Astrocyte (in vitro differentiated cells and primary cell): ENCODE measurements around the gene ZBTB44. TPM values are rescaled to one million over a fixed set of nuclear protein-coding genes. Genes with fewer than 3 reads are reported as not detected.

ENCODE experiments used
- DNase-seq: peaks from one replicate; pipeline ENCODE4 v3.0.0-alpha.2; 2010; ENCODE audit warnings: low read depth
- FAIRE-seq: peaks from 2 replicates; lab custom pipeline; 2011; peaks lifted over from hg19 to GRCh38; lab: Jason Lieb, UNC
- H2AFZ ChIP-seq: 2 replicates; pipeline ENCODE4 v1.6.0; 2012; ENCODE audit warnings: low read depth, low read length, inconsistent platforms
- H3K27ac ChIP-seq: 2 replicates; pipeline ENCODE4 v1.5.1; 2011; ENCODE audit warnings: low read depth, low read length, inconsistent platforms
- H3K27me3 ChIP-seq: 2 replicates; pipeline ENCODE4 v1.6.0; 2011; ENCODE audit warnings: low read length, inconsistent platforms; ENCODE audit not compliant: insufficient read depth
- H3K36me3 ChIP-seq: 2 replicates; pipeline ENCODE4 v1.5.1; 2011; ENCODE audit warnings: low read length, inconsistent platforms; ENCODE audit not compliant: insufficient read depth
- H3K4me1 ChIP-seq: 2 replicates; pipeline ENCODE4 v1.5.1; 2011; ENCODE audit warnings: low read length, inconsistent platforms; ENCODE audit not compliant: insufficient read depth
- H3K4me2 ChIP-seq: 2 replicates; pipeline ENCODE4 v1.6.0; 2012; ENCODE audit warnings: low read length, inconsistent platforms
- H3K4me3 ChIP-seq: 2 replicates; pipeline ENCODE4 v1.5.1; 2011; ENCODE audit warnings: low read depth, mild to moderate bottlenecking, low read length, inconsistent platforms; ENCODE audit not compliant: insufficient read depth
- H3K79me2 ChIP-seq: 2 replicates; pipeline ENCODE4 v1.6.0; 2012; ENCODE audit warnings: mild to moderate bottlenecking, low read length, inconsistent platforms; ENCODE audit not compliant: insufficient read depth
- H3K9ac ChIP-seq: 2 replicates; pipeline ENCODE4 v1.6.0; 2012; ENCODE audit warnings: mild to moderate bottlenecking, low read length, inconsistent platforms
- H3K9me3 ChIP-seq: 2 replicates; pipeline ENCODE4 v1.5.1; 2012; ENCODE audit warnings: low read depth, mild to moderate bottlenecking, low read length, inconsistent platforms; ENCODE audit not compliant: insufficient read depth
- H4K20me1 ChIP-seq: 2 replicates; pipeline ENCODE4 v1.6.0; 2012; ENCODE audit warnings: low read length, inconsistent platforms; ENCODE audit not compliant: insufficient read depth
- H3K27ac Mint-ChIP-seq: one replicate; pipeline ENCODE4 v1.8.0; 2021; ENCODE audit warnings: mild to moderate bottlenecking, mixed read lengths; ENCODE audit not compliant: unreplicated experiment
- H3K27me3 Mint-ChIP-seq: one replicate; pipeline ENCODE4 v1.8.0; 2021; ENCODE audit warnings: low read depth, mixed read lengths; ENCODE audit not compliant: unreplicated experiment
- H3K36me3 Mint-ChIP-seq: one replicate; pipeline ENCODE4 v1.8.0; 2021; ENCODE audit warnings: low read depth, mixed read lengths; ENCODE audit not compliant: unreplicated experiment
- H3K4me1 Mint-ChIP-seq: one replicate; pipeline ENCODE4 v1.8.0; 2021; ENCODE audit warnings: low read depth, mixed read lengths; ENCODE audit not compliant: unreplicated experiment
- H3K4me3 Mint-ChIP-seq: one replicate; pipeline ENCODE4 v1.8.0; 2021; ENCODE audit warnings: mild to moderate bottlenecking, moderate library complexity, mixed read lengths; ENCODE audit not compliant: unreplicated experiment
- H3K9me3 Mint-ChIP-seq: one replicate; pipeline ENCODE4 v1.8.0; 2021; ENCODE audit warnings: mild to moderate bottlenecking, mixed read lengths; ENCODE audit not compliant: unreplicated experiment
- EZH2 ChIP-seq: IDR thresholded peaks from 2 replicates; pipeline ENCODE4 v1.6.1; 2012; ENCODE audit warnings: mild to moderate bottlenecking, low read length, inconsistent platforms; ENCODE audit not compliant: insufficient read depth
- total RNA-seq: library from RNA; stranded (reverse); gene quantifications from 2 replicates; pipeline ENCODE4 v1.2.1, GENCODE V29; 2021
- TF ChIP-seq, protein P1 (sequence below): IDR thresholded peaks from 2 replicates; pipeline ENCODE4 v1.5.1; 2011; ENCODE audit warnings: low read depth, mild to moderate bottlenecking, inconsistent platforms, low read length, moderate library complexity; ENCODE audit not compliant: insufficient read depth

Gene ZBTB44
- total RNA-seq, 1 donor from 2014 or later, result 25.3 TPM

DNA sequence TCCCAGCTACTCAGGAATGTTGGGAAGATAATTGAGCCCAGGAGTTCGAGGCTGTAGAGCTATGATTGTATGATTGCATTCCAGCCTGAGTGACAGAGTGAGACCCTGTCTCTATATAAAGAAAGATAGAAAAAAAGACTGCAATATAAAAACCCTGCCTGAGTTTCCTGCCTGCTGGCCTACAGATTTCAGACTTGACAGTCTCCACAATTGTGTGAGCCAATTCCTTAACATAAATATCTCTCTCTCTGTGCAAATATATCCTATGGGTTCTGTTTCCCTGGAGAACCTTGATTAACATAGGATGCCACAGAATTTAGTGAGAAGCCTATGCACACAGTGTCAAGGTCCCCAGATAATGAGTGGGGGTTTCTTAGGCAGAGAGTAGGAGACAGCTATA is 32.5 kb upstream of the ZBTB44 start:
- no peak overlapping the region for H3K27ac ChIP-seq
- H4K20me1 ChIP-seq, result no peaks in the 10 kb centered on the region
- no peak overlapping the region for H3K4me3 ChIP-seq
- no peak overlapping the region for H3K9ac ChIP-seq
- no peak overlapping the region for H3K4me2 ChIP-seq
- H3K9me3 ChIP-seq, result no peaks in the 10 kb centered on the region
- no peak for FAIRE-seq
- H3K9me3 Mint-ChIP-seq, result peaks cover 2% of the 10 kb centered on the region
- H3K27me3 Mint-ChIP-seq, result peaks cover 3% of the 10 kb centered on the region
- H2AFZ ChIP-seq, result no peak overlapping the region
- H3K79me2 ChIP-seq, result no peaks in the 10 kb centered on the region
- H3K4me1 Mint-ChIP-seq, result no peaks in the 10 kb centered on the region
- H3K4me3 Mint-ChIP-seq, result no peak overlapping the region
- H3K27ac Mint-ChIP-seq, result no peak overlapping the region
- H3K27me3 ChIP-seq, result peaks cover 2% of the 10 kb centered on the region
- TF ChIP-seq EZH2, result no peak
- TF ChIP-seq, protein P1, sequence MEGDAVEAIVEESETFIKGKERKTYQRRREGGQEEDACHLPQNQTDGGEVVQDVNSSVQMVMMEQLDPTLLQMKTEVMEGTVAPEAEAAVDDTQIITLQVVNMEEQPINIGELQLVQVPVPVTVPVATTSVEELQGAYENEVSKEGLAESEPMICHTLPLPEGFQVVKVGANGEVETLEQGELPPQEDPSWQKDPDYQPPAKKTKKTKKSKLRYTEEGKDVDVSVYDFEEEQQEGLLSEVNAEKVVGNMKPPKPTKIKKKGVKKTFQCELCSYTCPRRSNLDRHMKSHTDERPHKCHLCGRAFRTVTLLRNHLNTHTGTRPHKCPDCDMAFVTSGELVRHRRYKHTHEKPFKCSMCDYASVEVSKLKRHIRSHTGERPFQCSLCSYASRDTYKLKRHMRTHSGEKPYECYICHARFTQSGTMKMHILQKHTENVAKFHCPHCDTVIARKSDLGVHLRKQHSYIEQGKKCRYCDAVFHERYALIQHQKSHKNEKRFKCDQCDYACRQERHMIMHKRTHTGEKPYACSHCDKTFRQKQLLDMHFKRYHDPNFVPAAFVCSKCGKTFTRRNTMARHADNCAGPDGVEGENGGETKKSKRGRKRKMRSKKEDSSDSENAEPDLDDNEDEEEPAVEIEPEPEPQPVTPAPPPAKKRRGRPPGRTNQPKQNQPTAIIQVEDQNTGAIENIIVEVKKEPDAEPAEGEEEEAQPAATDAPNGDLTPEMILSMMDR, result no peak
- no peaks in the 10 kb centered on the region for H3K36me3 Mint-ChIP-seq
- H3K4me1 ChIP-seq, result no peaks in the 10 kb centered on the region
- no peaks in the 10 kb centered on the region for H3K36me3 ChIP-seq
- no peak for DNase-seq

DNA sequence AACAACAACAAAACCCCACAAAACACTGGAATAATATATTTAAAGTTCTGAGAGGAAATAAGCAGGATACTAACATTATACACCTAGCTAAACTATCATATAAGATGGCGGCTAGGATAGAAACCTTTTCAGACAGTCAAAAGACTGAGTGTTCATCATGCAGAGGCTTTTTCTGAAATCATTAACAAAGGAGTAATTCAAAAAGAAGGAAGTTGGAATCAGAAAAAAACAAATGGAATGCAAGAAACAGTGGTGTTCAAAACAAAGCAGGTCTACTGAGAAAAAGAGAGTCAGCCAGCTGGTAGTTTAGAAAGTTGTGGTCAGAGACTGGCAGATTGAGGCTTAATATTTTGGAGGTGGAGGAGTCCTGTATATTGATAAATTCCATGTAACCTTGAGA is 30.1 kb upstream of the ZBTB44 start:
- DNase-seq (no peak), FAIRE-seq (no peak)
- H3K79me2 ChIP-seq, result no peaks in the 10 kb centered on the region
- H3K9me3 ChIP-seq, result peaks cover 7% of the 10 kb centered on the region
- no peak overlapping the region for H3K4me3 ChIP-seq
- no peaks in the 10 kb centered on the region for H3K36me3 ChIP-seq
- H3K4me2 ChIP-seq, result no peak overlapping the region
- Mint-ChIP-seq H3K36me3 (no peaks in the 10 kb centered on the region), H3K9me3 (no peaks in the 10 kb centered on the region), H3K4me1 (no peaks in the 10 kb centered on the region), H3K27me3 (peaks cover 3% of the 10 kb centered on the region), H3K4me3 (no peak overlapping the region), H3K27ac (no peak overlapping the region)
- H3K9ac ChIP-seq, result no peak overlapping the region
- TF ChIP-seq EZH2, result no peak
- TF ChIP-seq, protein P1, result no peak
- H4K20me1 ChIP-seq, result no peaks in the 10 kb centered on the region
- H2AFZ ChIP-seq, result no peak overlapping the region
- no peak overlapping the region for H3K27ac ChIP-seq
- peaks cover 2% of the 10 kb centered on the region for H3K27me3 ChIP-seq
- H3K4me1 ChIP-seq, result no peaks in the 10 kb centered on the region

DNA sequence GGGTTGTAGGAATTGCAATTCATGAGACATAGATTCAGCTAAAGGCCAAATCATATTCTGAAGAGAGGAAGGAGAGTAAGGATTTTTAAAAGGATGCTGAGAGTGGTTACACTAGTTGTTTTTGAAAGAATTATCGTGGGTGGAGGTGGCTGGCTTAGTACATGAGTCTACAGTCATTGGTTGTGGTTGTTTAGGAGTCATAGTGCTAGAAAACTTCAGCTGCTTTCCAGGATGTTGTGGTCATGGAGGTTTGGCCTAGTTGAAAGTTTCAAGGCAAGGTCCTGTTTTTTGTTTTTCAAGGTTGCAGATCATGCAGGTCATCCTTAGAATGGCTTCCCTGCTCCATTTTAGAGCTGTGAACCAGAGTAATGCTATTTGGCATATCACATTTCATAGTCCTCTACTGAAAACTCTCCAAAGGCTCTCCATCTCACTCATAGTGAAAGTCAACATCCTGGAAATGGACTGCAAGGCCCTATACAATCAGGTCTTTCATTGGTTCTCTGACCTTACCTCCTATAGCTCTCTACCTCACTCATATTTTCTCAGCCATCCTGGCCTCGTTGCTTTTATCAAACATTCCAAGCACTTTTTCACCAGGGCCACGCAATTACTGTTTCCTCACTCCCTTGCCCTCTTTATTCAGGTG is 26.1 kb upstream of the ZBTB44 start:
- no peaks in the 10 kb centered on the region for H3K4me1 ChIP-seq
- H3K79me2 ChIP-seq, result no peaks in the 10 kb centered on the region
- FAIRE-seq, result no peak

More for the DNA sequence above, 26.1 kb upstream of the ZBTB44 start:
- Histone ChIP-seq H3K4me3 (no peak overlapping the region), H3K27me3 (no peaks in the 10 kb centered on the region), H3K9ac (no peak overlapping the region), H3K36me3 (no peaks in the 10 kb centered on the region), H3K9me3 (peaks cover 7% of the 10 kb centered on the region), H2AFZ (no peak overlapping the region), H4K20me1 (no peaks in the 10 kb centered on the region), H3K27ac (no peak overlapping the region), H3K4me2 (no peak overlapping the region)
- Mint-ChIP-seq H3K27me3 (peaks cover 5% of the 10 kb centered on the region), H3K9me3 (peaks cover 2% of the 10 kb centered on the region), H3K36me3 (no peaks in the 10 kb centered on the region), H3K4me1 (no peaks in the 10 kb centered on the region), H3K27ac (no peak overlapping the region), H3K4me3 (no peak overlapping the region)
- DNase-seq, result no peak
- TF ChIP-seq, protein P1, result no peak
- TF ChIP-seq EZH2, result no peak
